SKM-1 treated with dmso at 0.1 percent for 144 hours (cell line): Measurements from ENCODE around the gene CR1.
"Not testable (repeated sequence)": the region's sequence is repeated elsewhere in the genome, so short reads cannot be mapped to it uniquely, and the experiment has no call there.

ENCODE experiments used
- DNase-seq: peaks from one replicate; lab custom pipeline; 2025; ENCODE audit not compliant: unreplicated experiment; lab: John Stamatoyannopoulos, UW

CR1 gene

GRCh38 chr1:207638487-207639145 lies 142.7 kb downstream of the CR1 start:
- DNase-seq: not testable (repeated sequence)

- DNase-seq: not testable (repeated sequence)
Measured at GRCh38 chr1:207639362-207639761, 143.4 kb downstream of the CR1 start.

- no peak for DNase-seq
Measured at GRCh38 chr1:207644166-207644851, 148.4 kb downstream of the CR1 start.

GRCh38 chr1:207644852-207645634 lies 149.1 kb downstream of the CR1 start, which contains the start of gene CR1L:
Gene CR1L, plus strand, starts transcription at chr1:207645133. Its CDS starts 101 bp downstream, at chr1:207645234.
- DNase-seq: no peak

DNA sequence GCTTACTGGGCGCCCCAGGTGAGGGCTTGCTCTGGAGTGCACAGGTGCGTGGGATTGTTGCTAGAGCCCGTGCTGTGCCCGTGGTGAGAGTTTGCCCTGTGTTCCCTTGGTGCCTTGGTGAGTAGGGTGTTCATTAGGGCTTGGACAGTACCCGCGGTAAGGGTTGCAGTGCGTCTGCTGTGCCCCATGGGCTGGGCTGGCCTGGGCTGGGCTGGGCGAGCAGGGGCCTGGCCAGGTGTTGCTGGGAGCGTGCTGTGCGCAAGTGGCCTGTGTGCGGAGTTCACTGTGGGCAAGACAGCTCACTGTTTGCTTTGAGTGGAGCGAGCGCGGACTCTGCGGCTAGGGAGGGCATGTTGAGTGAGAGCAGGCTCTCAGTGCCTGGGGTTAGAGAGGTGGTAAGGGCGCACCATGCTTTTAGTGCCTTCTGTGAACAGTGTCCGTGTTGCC lies 149.7 kb downstream of the CR1 start:
- no peak for DNase-seq

DNA sequence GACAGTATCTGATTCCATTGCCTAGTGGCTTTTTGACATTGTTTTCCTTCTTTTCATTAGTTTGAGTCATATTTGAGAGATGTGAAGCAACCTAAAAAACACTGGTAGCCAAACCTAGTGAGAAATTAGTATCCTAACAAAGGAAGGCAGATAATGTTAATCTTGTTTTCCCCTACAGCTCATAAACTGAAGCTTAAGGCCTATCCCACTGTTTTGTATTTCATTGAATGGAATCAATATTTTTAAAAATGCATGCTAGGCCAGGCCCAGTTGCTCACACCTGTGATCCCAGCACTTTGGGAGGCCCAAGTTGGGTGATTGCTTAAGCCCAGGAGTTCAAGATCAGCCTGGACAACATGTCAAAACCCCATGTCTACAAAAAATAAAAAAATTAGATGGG lies 150.2 kb downstream of the CR1 start:
- DNase-seq: no peak

- DNase-seq: no peak
Measured at GRCh38 chr1:207646944-207647579, 151.1 kb downstream of the CR1 start.

GRCh38 chr1:207647671-207648333 lies 151.8 kb downstream of the CR1 start:
- no peak for DNase-seq

DNA sequence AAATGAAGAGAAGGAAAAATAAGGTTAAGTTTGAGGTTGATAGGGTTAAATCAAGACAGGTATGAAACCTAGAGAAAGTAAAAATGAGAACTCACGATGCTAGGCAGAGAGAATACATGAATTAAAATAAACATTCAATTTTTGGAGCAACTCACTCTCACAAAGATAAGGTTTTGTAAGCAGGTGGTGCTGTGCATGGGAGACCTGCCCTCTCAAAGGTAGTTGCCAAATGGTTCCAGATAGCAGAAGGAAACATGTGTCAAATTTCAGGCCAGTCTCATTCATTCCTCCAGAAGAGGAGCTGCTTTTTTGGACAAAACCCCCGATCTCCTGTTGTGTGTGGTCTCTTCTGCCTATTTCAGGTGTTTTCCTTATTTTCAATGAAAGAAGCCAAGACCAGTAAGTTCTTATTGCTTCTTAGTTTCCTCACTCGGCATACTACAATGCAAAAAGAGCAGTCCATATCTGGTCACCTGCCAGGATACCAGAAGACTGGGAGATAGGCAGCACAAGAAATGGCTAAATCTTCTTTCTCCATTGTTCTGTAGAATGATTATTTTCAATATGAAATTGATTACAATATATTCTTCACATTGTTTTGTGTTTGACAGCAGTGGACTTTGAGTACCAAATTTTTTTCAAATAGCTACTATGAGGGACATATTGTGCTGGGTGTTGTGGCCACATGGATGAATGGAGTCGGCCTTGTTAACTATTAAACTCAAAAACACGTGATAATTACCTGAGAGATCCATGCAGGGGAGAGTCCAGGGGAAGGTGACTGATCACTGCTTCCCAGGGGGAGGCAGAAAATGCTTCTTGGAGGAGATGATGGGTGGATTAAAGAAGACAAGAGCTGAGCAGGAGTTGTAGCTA lies 152.6 kb downstream of the CR1 start:
- no peak for DNase-seq

DNA sequence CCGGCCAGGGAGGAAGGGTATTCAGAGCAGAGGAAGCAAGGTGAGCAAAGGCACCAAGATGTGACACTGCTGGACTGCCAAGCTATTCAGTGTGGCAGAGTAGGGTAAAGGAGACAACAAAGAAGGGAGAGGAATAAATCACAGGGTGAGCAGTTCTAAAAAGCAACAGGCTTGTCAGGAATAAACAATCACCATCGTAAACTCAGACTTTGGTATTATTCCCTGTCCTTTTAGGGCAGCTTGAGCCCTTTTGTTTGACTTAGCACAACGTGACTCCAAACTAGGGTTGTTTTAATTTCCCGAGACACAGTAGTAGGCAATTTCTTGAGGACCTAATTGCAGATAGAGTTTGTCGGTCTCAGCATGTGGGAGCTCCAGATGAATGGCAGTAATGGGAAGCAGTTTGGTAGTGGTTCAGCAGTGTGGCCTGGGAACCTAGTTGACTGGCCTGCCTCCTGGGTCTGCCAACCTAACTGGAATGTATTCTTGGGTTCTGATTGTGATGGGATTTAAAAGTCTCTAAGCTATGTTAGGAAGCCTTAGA lies 153.3 kb downstream of the CR1 start:
- DNase-seq: no peak

GRCh38 chr1:207649865-207650580 lies 154.1 kb downstream of the CR1 start:
- no peak for DNase-seq

DNA sequence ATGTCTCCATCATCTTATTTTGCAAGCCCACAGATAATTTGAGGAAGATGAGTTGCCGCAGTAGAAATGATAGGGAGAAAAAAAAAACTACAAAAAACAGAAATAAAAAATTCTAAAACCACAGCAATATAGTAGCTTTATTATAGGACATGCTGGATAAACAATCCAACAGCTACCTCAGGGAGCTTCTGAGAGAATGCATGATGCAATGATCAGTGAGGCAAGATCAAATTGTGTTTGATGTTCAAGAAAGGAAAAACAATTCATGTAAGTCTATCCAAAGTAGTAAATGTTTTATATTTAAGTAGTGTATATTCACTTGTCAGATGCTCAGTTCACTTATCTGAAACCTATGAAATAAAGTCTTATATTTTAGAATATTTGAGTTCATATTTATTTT lies 155.6 kb downstream of the CR1 start:
- no peak for DNase-seq

- no peak for DNase-seq
Measured at GRCh38 chr1:207654320-207654719, 158.4 kb downstream of the CR1 start.

DNA sequence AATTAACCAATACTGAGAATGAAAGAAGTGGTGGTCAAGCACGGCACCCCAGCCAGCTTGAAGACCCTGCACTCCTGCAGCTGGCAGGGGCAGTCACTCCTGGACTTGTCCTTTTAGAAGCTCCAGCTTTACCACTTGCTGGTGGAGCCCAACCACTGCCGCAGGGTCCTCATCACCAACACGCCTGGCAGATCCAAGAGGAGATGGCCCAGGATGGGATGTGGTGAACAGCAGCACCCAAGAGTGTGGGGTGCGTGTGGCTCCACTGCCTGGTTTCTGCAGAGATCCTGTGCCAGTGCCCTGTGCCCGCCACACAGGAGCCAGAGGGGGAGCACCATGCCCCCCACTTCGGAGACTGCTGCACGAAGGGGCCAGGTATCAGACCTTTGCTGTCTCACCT lies 162.5 kb downstream of the CR1 start:
- DNase-seq: no peak

- DNase-seq: no peak
Measured at GRCh38 chr1:207658904-207659485, 163.0 kb downstream of the CR1 start.

GRCh38 chr1:207659545-207660153 lies 163.7 kb downstream of the CR1 start:
- no peak for DNase-seq

DNA sequence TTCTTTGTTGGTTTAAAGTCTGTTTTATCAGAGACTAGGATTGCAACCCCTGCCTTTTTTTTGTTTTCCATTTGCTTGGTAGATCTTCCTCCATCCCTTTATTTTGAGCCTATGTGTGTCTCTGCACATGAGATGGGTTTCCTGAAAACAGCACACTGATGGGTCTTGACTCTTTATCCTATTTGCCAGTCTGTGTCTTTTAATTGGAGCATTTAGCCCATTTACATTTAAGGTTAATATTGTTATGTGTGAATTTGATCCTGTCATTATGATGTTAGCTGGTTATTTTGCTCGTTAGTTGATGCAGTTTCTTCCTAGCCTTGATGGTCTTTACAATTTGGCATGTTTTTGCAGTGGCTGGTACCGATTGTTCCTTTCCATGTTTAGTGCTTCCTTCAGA lies 165.5 kb downstream of the CR1 start:
- not testable (repeated sequence) for DNase-seq

GRCh38 chr1:207666342-207666741 lies 170.4 kb downstream of the CR1 start:
- DNase-seq: no peak
